Measurements from ENCODE around the gene TBC1D9. TPM values are rescaled to one million over a fixed set of nuclear protein-coding genes. Genes with fewer than 3 reads are reported as not detected.

The TBC1D9 gene
- total RNA-seq, 1 donor from 2014 or later: 54.2 TPM

GRCh38 chr4:140764785-140765392, 8.7 kb upstream of the TBC1D9 start:
- Mint-ChIP-seq H3K27ac (no peak overlapping the region), H3K4me1 (peaks cover 18% of the 10 kb centered on the region), H3K9me3 (no peaks in the 10 kb centered on the region), H3K4me3 (no peak overlapping the region), H3K36me3 (no peaks in the 10 kb centered on the region), H3K27me3 (ENCODE audit: low read depth) (no peaks in the 10 kb centered on the region)
- DNase-seq (ENCODE audit: low spot score in 2 of 2, unreplicated experiment in 2 of 2): no peak
- no peak for TF ChIP-seq CTCF (IDR thresholded peaks at IDR 0.05; ENCODE audit: unreplicated experiment)

- Mint-ChIP-seq H3K27me3 (ENCODE audit: low read depth) (no peaks in the 10 kb centered on the region), H3K27ac (peak overlapping the region; percentile 76), H3K36me3 (no peaks in the 10 kb centered on the region)
Observed at GRCh38 chr4:140762202-140762601, 6.0 kb upstream of the TBC1D9 start.

GRCh38 chr4:140757232-140757630, 1.0 kb upstream of the TBC1D9 start:
- peaks cover under 1% of the 10 kb centered on the region for H3K9me3 Mint-ChIP-seq
- H3K27me3 Mint-ChIP-seq (ENCODE audit: low read depth): no peaks in the 10 kb centered on the region
- peak overlapping the region; percentile 85 for H3K4me3 Mint-ChIP-seq
- no peak for TF ChIP-seq CTCF (IDR thresholded peaks at IDR 0.05; ENCODE audit: unreplicated experiment)
- H3K4me1 Mint-ChIP-seq: peaks cover 51% of the 10 kb centered on the region
- no peak for DNase-seq (ENCODE audit: low spot score in 2 of 2, unreplicated experiment in 2 of 2)
- peaks cover 8% of the 10 kb centered on the region for H3K36me3 Mint-ChIP-seq
- H3K27ac Mint-ChIP-seq: peak overlapping the region; percentile 95

More at GRCh38 chr4:140762202-140762601, 6.0 kb upstream of the TBC1D9 start:
- Mint-ChIP-seq H3K4me3 (no peak overlapping the region), H3K9me3 (no peaks in the 10 kb centered on the region), H3K4me1 (peaks cover 28% of the 10 kb centered on the region)
- no peak for DNase-seq (ENCODE audit: low spot score in 2 of 2, unreplicated experiment in 2 of 2)
- no peak for TF ChIP-seq CTCF (IDR thresholded peaks at IDR 0.05; ENCODE audit: unreplicated experiment)

GRCh38 chr4:140755774-140756318, 339 bp downstream of the TBC1D9 start:
- Mint-ChIP-seq H3K9me3 (peaks cover 12% of the 10 kb centered on the region), H3K27me3 (ENCODE audit: low read depth) (no peaks in the 10 kb centered on the region), H3K27ac (peak overlapping the region; percentile 93), H3K36me3 (peaks cover 20% of the 10 kb centered on the region), H3K4me1 (peaks cover 43% of the 10 kb centered on the region), H3K4me3 (peak overlapping the region; percentile 85)
- peak; percentile 32 to 73 for DNase-seq (ENCODE audit: low spot score in 2 of 2, unreplicated experiment in 2 of 2)
- no peak for TF ChIP-seq CTCF (IDR thresholded peaks at IDR 0.05; ENCODE audit: unreplicated experiment)

GRCh38 chr4:140754918-140755773, 1.0 kb downstream of the TBC1D9 start:
- Mint-ChIP-seq H3K27me3 (ENCODE audit: low read depth) (no peaks in the 10 kb centered on the region), H3K4me3 (peak overlapping the region; percentile 85), H3K36me3 (peaks cover 23% of the 10 kb centered on the region), H3K4me1 (peaks cover 43% of the 10 kb centered on the region), H3K9me3 (peaks cover 13% of the 10 kb centered on the region), H3K27ac (peak overlapping the region; percentile 93)
- DNase-seq (ENCODE audit: low spot score in 2 of 2, unreplicated experiment in 2 of 2): no peak
- TF ChIP-seq CTCF (IDR thresholded peaks at IDR 0.05; ENCODE audit: unreplicated experiment): no peak

All from mesothelial cell of epicardium (in vitro differentiated cells).